GM21717 (cell line): ENCODE measurements around the gene THSD7B.
"Not testable (repeated sequence)": the region's sequence is repeated elsewhere in the genome, so short reads cannot be mapped to it uniquely, and the experiment has no call there.

Experiments used
- ATAC-seq: cut with Tn5 transposase; IDR thresholded peaks from one replicate; pipeline ENCODE4 v1.9.1; 2021; ENCODE audit warnings: mild to moderate bottlenecking, moderate library complexity; ENCODE audit not compliant: unreplicated experiment

Gene THSD7B, protein sequence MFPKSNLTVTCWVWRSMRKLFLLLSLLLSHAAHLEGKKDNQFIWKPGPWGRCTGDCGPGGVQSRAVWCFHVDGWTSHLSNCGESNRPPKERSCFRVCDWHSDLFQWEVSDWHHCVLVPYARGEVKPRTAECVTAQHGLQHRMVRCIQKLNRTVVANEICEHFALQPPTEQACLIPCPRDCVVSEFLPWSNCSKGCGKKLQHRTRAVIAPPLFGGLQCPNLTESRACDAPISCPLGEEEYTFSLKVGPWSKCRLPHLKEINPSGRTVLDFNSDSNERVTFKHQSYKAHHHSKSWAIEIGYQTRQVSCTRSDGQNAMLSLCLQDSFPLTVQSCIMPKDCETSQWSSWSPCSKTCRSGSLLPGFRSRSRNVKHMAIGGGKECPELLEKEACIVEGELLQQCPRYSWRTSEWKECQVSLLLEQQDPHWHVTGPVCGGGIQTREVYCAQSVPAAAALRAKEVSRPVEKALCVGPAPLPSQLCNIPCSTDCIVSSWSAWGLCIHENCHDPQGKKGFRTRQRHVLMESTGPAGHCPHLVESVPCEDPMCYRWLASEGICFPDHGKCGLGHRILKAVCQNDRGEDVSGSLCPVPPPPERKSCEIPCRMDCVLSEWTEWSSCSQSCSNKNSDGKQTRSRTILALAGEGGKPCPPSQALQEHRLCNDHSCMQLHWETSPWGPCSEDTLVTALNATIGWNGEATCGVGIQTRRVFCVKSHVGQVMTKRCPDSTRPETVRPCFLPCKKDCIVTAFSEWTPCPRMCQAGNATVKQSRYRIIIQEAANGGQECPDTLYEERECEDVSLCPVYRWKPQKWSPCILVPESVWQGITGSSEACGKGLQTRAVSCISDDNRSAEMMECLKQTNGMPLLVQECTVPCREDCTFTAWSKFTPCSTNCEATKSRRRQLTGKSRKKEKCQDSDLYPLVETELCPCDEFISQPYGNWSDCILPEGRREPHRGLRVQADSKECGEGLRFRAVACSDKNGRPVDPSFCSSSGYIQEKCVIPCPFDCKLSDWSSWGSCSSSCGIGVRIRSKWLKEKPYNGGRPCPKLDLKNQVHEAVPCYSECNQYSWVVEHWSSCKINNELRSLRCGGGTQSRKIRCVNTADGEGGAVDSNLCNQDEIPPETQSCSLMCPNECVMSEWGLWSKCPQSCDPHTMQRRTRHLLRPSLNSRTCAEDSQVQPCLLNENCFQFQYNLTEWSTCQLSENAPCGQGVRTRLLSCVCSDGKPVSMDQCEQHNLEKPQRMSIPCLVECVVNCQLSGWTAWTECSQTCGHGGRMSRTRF (N-terminal part only)

GRCh38 chr2:136765256-136766072 is at the start of gene THSD7B:
THSD7B (plus strand) TSS chr2:136765545; CDS start chr2:136882179, 116,634 bp downstream.
- no peak for ATAC-seq

DNA sequence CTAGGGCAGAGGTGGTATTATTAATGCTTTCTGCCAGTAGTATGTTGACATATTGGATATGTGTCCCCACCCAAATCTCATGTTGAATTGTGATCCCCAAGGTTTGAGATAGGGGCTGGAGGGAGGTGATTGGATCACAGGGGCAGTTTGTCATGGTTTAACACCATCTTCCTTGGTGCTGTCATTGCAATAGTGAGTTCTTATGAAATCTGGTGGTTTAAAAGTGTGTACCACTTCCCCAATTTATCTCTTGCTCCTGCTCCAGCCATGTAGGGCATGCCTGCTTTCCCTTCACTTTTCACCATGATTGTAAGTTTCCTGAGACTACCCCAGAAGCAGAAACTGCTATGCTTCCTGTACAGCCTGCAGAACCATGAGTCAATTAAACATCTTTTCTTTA is 47.1 kb upstream of the THSD7B start:
- ATAC-seq = no peak

- no peak for ATAC-seq
Observed at GRCh38 chr2:136727973-136728699, 37.2 kb upstream of the THSD7B start.

DNA sequence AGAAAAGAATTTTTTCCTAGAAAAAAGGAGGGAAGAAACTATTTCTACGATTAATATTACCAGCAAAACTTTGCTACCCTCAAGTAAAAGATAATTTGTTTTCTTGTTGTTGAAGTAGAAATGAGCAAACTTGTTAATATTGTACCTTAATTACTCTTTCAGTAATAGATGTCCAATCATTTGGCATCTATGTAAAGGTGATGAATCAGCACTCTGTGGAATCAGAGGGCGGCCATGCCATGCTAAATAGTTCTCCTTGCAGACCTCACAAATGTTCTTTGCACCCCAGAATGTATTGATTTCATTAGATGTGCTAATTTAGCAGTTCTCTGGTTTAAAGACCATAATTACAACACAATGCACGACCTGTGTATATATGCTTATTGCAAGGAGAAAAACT is 29.1 kb upstream of the THSD7B start:
- ATAC-seq = no peak

DNA sequence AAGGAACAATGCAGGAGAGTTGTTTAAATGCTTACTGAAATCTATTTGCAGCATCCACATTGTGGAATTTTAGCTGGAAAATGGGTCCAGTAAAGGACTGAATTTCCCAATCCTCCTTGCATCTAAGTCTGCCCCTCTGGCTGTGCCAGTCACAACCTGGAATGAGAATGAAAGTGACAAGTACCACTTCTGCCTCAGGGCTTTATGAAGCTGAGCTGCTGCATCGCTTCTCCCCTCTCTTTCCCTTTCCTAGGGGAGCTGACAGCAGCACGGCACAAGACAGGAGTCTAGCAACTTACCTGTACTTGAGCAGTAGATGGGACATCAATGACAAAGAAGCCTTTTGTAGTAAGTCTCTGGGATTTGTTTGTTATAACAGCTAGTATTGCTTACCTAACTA is 27.3 kb upstream of the THSD7B start:
- ATAC-seq = no peak

- ATAC-seq = no peak
Observed at GRCh38 chr2:136741471-136741870, 23.9 kb upstream of the THSD7B start.

DNA sequence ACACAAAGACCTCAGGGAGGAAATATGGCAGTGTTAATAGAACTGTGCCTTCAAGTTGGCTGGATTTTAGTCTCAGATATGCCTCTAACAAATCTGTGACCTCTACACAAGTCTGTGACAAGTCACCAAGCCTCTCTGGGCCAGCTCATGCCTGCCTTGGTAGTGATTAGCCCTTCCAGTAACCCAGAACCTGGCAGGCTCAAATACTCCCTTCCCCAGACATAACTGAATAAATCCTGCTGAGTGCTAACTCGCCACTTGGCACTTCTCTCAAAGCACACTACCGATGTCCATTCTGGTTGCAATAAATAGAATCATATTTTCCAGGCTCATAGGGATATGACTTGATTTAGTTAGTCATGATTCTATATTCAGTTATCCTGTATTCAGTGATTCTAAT is 15.3 kb upstream of the THSD7B start:
- no peak for ATAC-seq

DNA sequence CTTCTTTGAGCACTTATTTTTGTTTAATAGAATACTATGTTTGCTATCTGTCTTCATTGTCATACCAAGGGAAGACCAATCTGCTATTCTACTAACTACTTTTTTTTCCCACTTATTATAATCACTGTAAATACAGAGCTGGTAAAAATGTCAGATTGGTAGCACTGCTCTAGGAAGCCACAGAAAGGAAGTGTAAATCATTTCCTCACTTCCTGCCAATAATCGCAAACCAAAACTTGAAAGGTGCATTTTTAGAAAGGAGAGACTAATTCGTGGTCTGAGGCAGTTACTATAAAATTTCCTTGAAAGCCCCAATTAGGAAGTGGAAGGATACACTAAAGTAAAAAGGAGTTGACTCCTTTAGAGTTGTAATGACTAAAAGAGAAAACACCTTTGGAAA is 13.9 kb upstream of the THSD7B start:
- ATAC-seq = no peak

DNA sequence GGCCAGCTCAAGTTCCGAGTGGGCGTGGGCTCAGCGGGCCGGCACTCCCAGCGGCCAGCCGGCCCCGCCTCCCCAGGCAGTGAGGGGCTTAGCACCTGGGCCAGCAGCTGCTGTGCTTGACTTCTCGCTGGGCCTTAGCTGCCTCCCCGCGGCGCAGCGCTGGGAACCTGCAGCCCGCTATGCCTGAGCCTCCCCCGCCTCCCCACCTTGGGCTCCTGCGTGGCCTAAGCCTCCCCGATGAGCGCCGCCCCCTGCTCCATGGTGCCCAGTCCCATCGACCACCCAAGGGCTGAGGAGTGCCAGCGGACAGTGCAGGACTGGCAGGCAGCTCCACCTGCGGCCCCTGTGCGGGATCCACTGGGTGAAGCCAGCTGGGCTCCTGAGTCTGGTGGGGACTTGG is 6.8 kb upstream of the THSD7B start:
- ATAC-seq = not testable (repeated sequence)

GRCh38 chr2:136764452-136765255 is 691 bp upstream of the THSD7B start:
- no peak for ATAC-seq

DNA sequence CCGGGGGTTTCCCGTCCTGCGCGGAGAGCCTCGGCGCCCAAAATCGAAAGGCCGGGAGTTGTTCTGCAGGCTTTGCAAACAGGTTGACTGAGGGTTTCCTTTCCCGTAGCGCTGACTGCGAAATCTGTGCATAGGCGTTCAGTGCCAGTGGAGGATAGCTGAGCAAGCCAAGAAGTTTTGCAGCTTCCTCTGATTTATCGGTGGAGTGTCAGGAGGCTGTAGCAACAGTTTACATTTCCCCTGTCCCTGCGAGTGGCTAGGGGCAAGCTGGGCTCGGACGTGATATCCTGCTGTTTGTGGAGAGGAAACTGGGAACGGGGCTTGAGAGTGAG is 694 bp downstream of the THSD7B start:
- ATAC-seq = no peak

DNA sequence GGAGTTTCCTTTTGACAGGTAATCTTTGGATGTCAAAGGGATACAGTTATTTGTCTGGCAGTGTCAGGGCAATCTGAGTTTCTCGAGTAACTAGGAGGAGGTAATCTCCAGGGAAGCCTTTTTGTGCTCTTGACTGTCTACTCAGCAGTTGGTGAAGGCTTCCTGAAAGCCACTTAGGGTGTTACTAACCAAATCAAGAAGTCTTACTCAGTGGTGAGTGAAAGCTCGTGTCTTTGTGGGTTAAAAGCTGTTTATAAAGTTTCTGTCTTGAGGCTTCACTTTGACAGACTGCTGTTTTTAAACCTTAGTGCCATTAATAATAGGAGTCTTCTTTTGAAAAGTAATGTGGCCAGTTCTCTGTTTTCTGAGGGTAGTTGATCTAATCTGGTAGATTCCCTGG is 1.7 kb downstream of the THSD7B start:
- no peak for ATAC-seq

DNA sequence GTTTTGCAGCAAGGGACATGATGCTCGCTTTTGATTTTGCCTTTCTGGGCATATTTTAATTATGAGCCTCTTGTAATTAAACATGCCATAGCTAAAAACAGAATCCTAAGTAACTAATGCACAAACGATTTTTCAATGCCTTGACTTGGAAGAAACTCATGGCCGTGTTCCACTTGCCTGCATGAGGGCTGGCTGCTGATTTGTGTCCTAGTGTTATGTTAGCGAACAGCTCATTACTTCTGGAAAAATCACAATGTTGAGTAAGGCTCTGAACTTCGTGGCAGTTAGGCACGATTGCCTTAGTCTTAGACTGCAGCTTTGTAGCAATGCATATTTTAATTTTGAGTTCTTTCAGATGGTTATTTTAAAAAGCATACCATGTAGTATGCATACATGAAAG is 4.5 kb downstream of the THSD7B start:
- no peak for ATAC-seq

DNA sequence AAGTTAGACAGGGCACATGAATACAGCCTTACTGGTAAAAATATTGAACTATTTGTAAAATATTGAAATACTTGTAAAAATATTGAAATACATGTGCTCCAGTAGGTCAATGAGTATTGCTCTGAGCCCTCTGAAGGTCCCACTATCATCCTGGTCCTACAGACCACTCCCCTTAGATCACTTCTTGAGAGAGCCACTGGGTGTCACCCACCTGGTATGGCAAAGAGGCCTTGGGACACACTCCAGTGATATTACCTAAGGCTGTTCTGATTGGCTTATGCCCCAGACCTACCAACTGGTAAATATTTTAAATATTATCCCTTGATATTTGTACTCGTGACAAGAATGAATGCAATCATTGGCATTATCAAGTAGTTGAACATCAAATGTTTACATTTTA is 5.0 kb downstream of the THSD7B start:
- no peak for ATAC-seq

- no peak for ATAC-seq
Observed at GRCh38 chr2:136777391-136777790, 12.0 kb downstream of the THSD7B start.

- no peak for ATAC-seq
Observed at GRCh38 chr2:136783856-136784255, 18.5 kb downstream of the THSD7B start.

DNA sequence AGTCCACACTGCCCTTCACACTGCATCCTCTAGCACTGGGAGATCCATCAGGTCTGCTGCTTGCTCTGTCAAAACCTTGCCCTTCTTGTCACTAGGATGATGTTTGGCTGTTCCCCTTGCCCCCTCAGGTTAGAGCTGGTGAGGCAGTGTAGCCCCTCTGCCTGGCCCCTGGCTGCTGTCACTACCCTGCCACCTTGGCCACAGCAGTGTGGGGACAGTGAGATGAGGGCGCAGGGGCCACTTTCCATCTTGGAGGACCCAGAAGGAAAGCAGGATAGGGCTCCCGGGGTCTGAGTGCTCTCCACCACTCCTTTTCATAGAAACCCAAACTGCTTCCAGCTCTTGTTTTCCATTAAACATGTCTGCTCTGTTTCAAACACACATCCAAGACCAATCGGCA is 19.9 kb downstream of the THSD7B start:
- no peak for ATAC-seq

GRCh38 chr2:136787970-136788369 is 22.6 kb downstream of the THSD7B start:
- no peak for ATAC-seq

GRCh38 chr2:136796339-136796738 is 31.0 kb downstream of the THSD7B start:
- no peak for ATAC-seq
